CD4-positive, alpha-beta T cell treated with Interleukin-6 for 4 hours (primary cell): Measurements from ENCODE around the gene ROBO1.
"Not testable (repeated sequence)": the region's sequence is repeated elsewhere in the genome, so short reads cannot be mapped to it uniquely, and the experiment has no call there.

ENCODE experiments used
- DNase-seq: peaks from one replicate; pipeline ENCODE4 v3.0.0-alpha.2; 2020; ENCODE audit warnings: mixed read lengths

The ROBO1 gene

GRCh38 chr3:79366414-79366813 lies 401.4 kb downstream of the ROBO1 start:
- DNase-seq: no peak

GRCh38 chr3:79364784-79365183 lies 403.0 kb downstream of the ROBO1 start:
- DNase-seq: no peak

GRCh38 chr3:79362571-79363270 lies 405.1 kb downstream of the ROBO1 start:
- no peak for DNase-seq

GRCh38 chr3:79361748-79362378 lies 405.9 kb downstream of the ROBO1 start:
- no peak for DNase-seq

GRCh38 chr3:79358327-79358726 lies 409.5 kb downstream of the ROBO1 start:
- DNase-seq: no peak

- DNase-seq: no peak
Measured at GRCh38 chr3:79354179-79354688, 413.6 kb downstream of the ROBO1 start.

- no peak for DNase-seq
Measured at GRCh38 chr3:79351699-79352098, 416.1 kb downstream of the ROBO1 start.

GRCh38 chr3:79344876-79345871 lies 422.6 kb downstream of the ROBO1 start:
- DNase-seq: no peak

- DNase-seq: no peak
Measured at GRCh38 chr3:79341961-79342360, 425.8 kb downstream of the ROBO1 start.

- no peak for DNase-seq
Measured at GRCh38 chr3:79339846-79340245, 428.0 kb downstream of the ROBO1 start.

- no peak for DNase-seq
Measured at GRCh38 chr3:79337798-79338197, 430.0 kb downstream of the ROBO1 start.

GRCh38 chr3:79329154-79329553 lies 438.6 kb downstream of the ROBO1 start:
- DNase-seq: no peak

- DNase-seq: no peak
Measured at GRCh38 chr3:79326642-79327041, 441.2 kb downstream of the ROBO1 start.

- not testable (repeated sequence) for DNase-seq
Measured at GRCh38 chr3:79325833-79326383, 441.9 kb downstream of the ROBO1 start.

GRCh38 chr3:79317551-79318518 lies 450.0 kb downstream of the ROBO1 start:
- DNase-seq: no peak

- no peak for DNase-seq
Measured at GRCh38 chr3:79314962-79315361, 452.8 kb downstream of the ROBO1 start.

GRCh38 chr3:79314544-79314943 lies 453.3 kb downstream of the ROBO1 start:
- no peak for DNase-seq

- no peak for DNase-seq
Measured at GRCh38 chr3:79310016-79310415, 457.8 kb downstream of the ROBO1 start.

GRCh38 chr3:79306934-79307570 lies 460.7 kb downstream of the ROBO1 start:
- no peak for DNase-seq

GRCh38 chr3:79299949-79300635 lies 467.7 kb downstream of the ROBO1 start:
- DNase-seq: not testable (repeated sequence)
